Subcutaneous adipose tissue (tissue), 4 donors: ENCODE measurements around the gene SERPINE2. TPM values are rescaled to one million over a fixed set of nuclear protein-coding genes. Genes with fewer than 3 reads are reported as not detected.

ENCODE experiments used
- total RNA-seq, 4 donors: library from RNA; depleted of rRNA; stranded (reverse); fragments of >200 nt; gene quantifications; one replicate each; pipeline ENCODE4 v1.1.0, GENCODE V29; 2016
- TF ChIP-seq, protein P1 (sequence below): fragments of 450-650 bp; IDR thresholded peaks from one replicate; pipeline ENCODE4 v1.5.1; 2016; ENCODE audit warnings: low read depth, mild to moderate bottlenecking, control low read depth, antibody characterized with exemption, moderate library complexity

Gene SERPINE2
- total RNA-seq, 4 donors from 2014 or later, result 3.3 to 8.3 (median 4.7) TPM

GRCh38 chr2:223973606-223974005, 65.5 kb downstream of the SERPINE2 start:
- TF ChIP-seq, protein P1, sequence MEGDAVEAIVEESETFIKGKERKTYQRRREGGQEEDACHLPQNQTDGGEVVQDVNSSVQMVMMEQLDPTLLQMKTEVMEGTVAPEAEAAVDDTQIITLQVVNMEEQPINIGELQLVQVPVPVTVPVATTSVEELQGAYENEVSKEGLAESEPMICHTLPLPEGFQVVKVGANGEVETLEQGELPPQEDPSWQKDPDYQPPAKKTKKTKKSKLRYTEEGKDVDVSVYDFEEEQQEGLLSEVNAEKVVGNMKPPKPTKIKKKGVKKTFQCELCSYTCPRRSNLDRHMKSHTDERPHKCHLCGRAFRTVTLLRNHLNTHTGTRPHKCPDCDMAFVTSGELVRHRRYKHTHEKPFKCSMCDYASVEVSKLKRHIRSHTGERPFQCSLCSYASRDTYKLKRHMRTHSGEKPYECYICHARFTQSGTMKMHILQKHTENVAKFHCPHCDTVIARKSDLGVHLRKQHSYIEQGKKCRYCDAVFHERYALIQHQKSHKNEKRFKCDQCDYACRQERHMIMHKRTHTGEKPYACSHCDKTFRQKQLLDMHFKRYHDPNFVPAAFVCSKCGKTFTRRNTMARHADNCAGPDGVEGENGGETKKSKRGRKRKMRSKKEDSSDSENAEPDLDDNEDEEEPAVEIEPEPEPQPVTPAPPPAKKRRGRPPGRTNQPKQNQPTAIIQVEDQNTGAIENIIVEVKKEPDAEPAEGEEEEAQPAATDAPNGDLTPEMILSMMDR, result no peak

DNA sequence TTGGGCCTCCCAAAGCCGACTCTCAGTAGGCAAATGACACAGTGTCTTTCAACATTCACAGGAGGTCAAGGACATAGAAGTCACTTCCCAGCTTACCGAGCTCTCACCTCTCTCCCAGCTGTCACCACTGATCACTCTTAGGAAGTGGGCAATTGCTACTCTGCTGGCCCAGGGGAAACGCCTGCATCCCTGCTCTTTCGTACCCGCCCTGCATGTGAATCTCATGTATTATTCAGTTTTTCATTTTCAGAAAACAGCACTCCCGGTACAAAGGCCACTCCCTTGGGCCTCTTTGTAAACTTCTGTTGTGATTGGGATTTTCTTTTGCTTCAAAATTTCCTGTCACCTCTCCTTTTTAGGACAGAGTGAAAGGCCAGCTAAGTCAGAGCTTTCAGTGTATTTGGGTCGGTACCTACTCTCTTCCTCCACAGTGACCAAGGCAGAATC, 66.4 kb downstream of the SERPINE2 start:
- TF ChIP-seq, protein P1, result no peak

GRCh38 chr2:223971731-223972130, 67.4 kb downstream of the SERPINE2 start:
- TF ChIP-seq, protein P1, result no peak

DNA sequence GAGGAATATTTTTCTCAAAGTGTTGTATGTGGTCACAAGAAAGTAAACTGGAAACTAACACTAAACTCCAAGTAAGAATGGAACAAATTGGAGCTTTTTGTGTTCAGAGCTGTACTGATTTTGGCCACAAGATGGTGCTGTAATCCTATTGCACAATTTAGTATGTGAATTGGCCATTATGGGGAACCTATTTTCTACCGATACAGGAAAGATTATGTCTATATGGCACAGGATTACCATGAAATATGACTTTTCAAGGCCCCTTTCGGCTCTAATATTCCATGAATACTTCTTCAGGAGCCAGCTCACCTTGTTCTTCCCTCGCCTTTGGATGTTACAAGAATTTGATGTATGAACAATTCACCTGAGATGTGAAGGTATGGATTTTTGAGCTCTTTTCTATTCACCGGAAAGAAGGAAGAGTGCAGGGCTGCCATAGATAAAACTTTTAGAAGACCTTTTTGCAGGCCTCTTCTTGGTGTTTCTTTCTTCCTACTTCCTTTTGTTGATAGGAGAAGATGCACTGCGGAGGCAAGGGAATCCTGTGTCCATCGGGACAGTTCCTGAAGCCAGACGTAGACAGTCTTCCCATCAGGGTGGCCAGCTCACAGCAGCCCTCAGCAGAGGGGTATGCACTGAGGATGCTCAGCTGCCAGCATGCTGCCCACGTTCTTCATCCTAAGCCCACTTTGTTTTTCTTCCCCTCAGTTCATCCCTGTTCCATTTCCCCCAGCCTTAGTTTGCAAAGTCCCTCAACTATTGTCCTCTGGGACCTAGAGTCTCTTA, 68.5 kb downstream of the SERPINE2 start:
- TF ChIP-seq, protein P1, result no peak

DNA sequence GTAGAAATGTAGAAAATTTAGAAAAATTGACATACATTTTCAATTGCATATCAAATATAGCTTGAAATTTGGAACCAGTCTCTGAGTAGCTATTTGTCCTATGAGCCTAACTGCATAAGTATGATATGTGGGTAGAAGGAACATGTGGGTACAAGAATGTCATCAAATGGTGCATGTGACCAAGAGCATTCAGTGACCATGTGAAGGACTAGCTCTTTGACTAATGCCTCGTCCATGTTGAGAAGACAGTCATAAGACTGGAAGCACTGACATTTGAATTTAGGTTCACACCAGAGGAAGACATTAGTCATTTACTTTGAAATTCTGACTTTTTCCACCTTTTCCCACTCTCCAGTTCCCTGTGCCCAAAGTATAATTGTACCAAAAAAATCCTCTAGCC, 69.2 kb downstream of the SERPINE2 start:
- TF ChIP-seq, protein P1, result no peak

- TF ChIP-seq, protein P1, result no peak
Measured at GRCh38 chr2:223969315-223969714, 69.8 kb downstream of the SERPINE2 start.

DNA sequence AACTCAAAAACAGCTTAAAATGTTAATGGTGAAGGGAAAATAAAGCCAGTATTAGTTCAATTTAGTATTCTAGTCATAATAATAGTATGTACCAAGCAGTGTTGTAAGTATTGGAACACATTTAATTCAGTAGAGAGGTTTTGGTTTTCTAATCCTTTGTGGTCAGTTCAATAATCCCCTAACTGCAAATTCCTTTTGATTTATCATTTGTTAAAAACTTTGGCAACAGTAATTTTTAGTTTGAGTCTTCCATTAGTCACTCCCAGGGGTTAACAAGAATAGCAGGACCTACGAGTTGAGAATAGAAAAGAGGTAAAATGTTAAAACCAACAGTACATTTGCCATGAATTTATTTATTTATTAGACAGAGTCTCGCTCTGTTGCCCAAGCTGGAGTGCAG, 71.1 kb downstream of the SERPINE2 start:
- TF ChIP-seq, protein P1, result no peak
